Measurements from ENCODE around the gene PRKCE. TPM values are rescaled to one million over a fixed set of nuclear protein-coding genes. Genes with fewer than 3 reads are reported as not detected.

The PRKCE gene
- total and polyA plus RNA-seq, 2 of the 8 experiments (the other 6 are each of a cell fraction or from before 2014, with no cell fraction given), result 0.54 to 2.1 TPM

- H3K23ac ChIP-seq (ENCODE audit: insufficient read length), result no peak overlapping the region
- H3K18ac ChIP-seq (ENCODE audit: extremely low read depth, low read length), result no peak overlapping the region
- no peak overlapping the region for H2BK20ac ChIP-seq (ENCODE audit: low read length)
- no peak overlapping the region for H4K91ac ChIP-seq (replicated peaks; ENCODE audit: insufficient read length, low read length)
- 83% methylated on average over 1 of the region's 1 CpG; no CpG with 5 or more reads in 1 of the 2 experiments for WGBS, 2 experiments (ENCODE audit: extremely low coverage in 1 of 2, insufficient coverage in 1 of 2, insufficient read length in 1 of 2, insufficient replicate concordance in 2 of 2, low coverage in 1 of 2, low lambda C conversion rate in 2 of 2, missing lambda C conversion rate in 1 of 2)
- H2BK12ac ChIP-seq (ENCODE audit: low read depth, low read length), result no peak overlapping the region
- DNase-seq (ENCODE audit: low read depth in 1 of 2, low spot score in 2 of 2), result no peak
- H3K9ac ChIP-seq (replicated peaks in 1 of 4; ENCODE audit: extremely low read depth in 1 of 4, low read depth in 3 of 4, low read length in 3 of 4), result no peak overlapping the region
- no peaks in the 10 kb centered on the region for H4K20me1 ChIP-seq (replicated peaks in 1 of 2; ENCODE audit: control insufficient read depth in 1 of 2, insufficient read depth in 2 of 2, low read length in 2 of 2)
- H3K27ac ChIP-seq (ENCODE audit: low read depth, low read length), result no peak overlapping the region
- H3K4me1 ChIP-seq (replicated peaks in 1 of 4; ENCODE audit: control insufficient read depth in 3 of 4, insufficient read depth in 4 of 4, low read length in 3 of 4), result 0 out of 7 replicates have a peak, but pooled peaks cover 0 to 1% (median 0%) of the 10 kb centered on the region in 4 experiments
- FAIRE-seq, result no peak
- H3K79me1 ChIP-seq (ENCODE audit: low read depth, low read length), result no peaks in the 10 kb centered on the region
- H3K4ac ChIP-seq (replicated peaks; ENCODE audit: insufficient read length, low read depth, low read length), result no peak overlapping the region
- H2AK5ac ChIP-seq (ENCODE audit: low read depth, low read length), result no peak overlapping the region
- H3K56ac ChIP-seq (replicated peaks; ENCODE audit: insufficient read length, low read depth, low read length), result no peak overlapping the region
- no peak overlapping the region for H4K5ac ChIP-seq (ENCODE audit: insufficient read length, low read depth, low read length)
- POLR2A ChIA-PET (ENCODE audit: partially characterized antibody), result no interaction called here
- H4K8ac ChIP-seq (ENCODE audit: extremely low read depth, insufficient read depth, low read length), result no peak overlapping the region
- H3K36me3 ChIP-seq (ENCODE audit: control insufficient read depth in 2 of 4, insufficient read depth in 4 of 4, low read length in 3 of 4), result no peaks in the 10 kb centered on the region
- CTCF ChIA-PET (ENCODE audit: partially characterized antibody), result interaction anchor here (0.7 to 1.6 kb wide), 2 partner anchors 35 to 636 kb away, joined by 3 read pairs; no protein-coding TSS in a partner anchor
- H2BK15ac ChIP-seq (ENCODE audit: low read length), result no peak overlapping the region
- no peaks in the 10 kb centered on the region for H3K79me2 ChIP-seq (ENCODE audit: control insufficient read depth in 1 of 2, insufficient read depth in 2 of 2, low read length in 2 of 2)
- no peak overlapping the region for H3K4me3 ChIP-seq (ENCODE audit: extremely low read depth in 1 of 4, insufficient read depth in 2 of 4, low read depth in 3 of 4, low read length in 4 of 4)
- H3K27me3 ChIP-seq (replicated peaks in 1 of 4; ENCODE audit: control insufficient read depth in 3 of 4, extremely low read depth in 1 of 4, insufficient read depth in 3 of 4, low read length in 3 of 4), result no peaks in the 10 kb centered on the region
- H3K4me2 ChIP-seq (ENCODE audit: insufficient read depth in 1 of 2, low read depth in 2 of 2, low read length in 2 of 2), result no peak overlapping the region
- no peak overlapping the region for H2BK120ac ChIP-seq (replicated peaks; ENCODE audit: low read depth, low read length)
- no peaks in the 10 kb centered on the region for H3K23me2 ChIP-seq (ENCODE audit: low read depth, low read length)
- TF ChIP-seq CTBP2 (IDR thresholded peaks at IDR 0.05; ENCODE audit: borderline replicate concordance, insufficient read depth, insufficient read length, low read length) (no peak), PHF8 (conservative IDR thresholded peaks at IDR 0.05; ENCODE audit: low read depth, low read length) (no peak), BRCA1 (IDR thresholded peaks at IDR 0.05; ENCODE audit: low read depth, low read length) (no peak), CBX5 (IDR thresholded peaks at IDR 0.05; ENCODE audit: low read depth, low read length) (no peak), KDM4A (IDR thresholded peaks at IDR 0.05; ENCODE audit: low read depth, low read length, severe bottlenecking) (no peak), SIN3A (conservative IDR thresholded peaks at IDR 0.05 in 1 of 2, IDR thresholded peaks at IDR 0.05 in 1 of 2; ENCODE audit: low read depth in 1 of 2, low read length in 2 of 2) (no peak), SAP30 (IDR thresholded peaks at IDR 0.05; ENCODE audit: insufficient read depth, insufficient replicate concordance, low read length) (no peak), JUND (IDR thresholded peaks at IDR 0.05; ENCODE audit: low read length) (no peak), KDM1A (IDR thresholded peaks at IDR 0.05; ENCODE audit: borderline replicate concordance, low read length) (no peak), POLR2A (IDR thresholded peaks at IDR 0.05; ENCODE audit: control extremely low read depth in 1 of 2, low read depth in 2 of 2, low read length in 2 of 2) (no peak), SP2 (IDR thresholded peaks at IDR 0.05; ENCODE audit: low read length) (no peak), ZNF274 (IDR thresholded peaks at IDR 0.05; ENCODE audit: borderline replicate concordance, extremely low read depth, low read length) (no peak)
- no peak overlapping the region for H2BK5ac ChIP-seq (ENCODE audit: low read depth, low read length)
- no peaks in the 10 kb centered on the region for H3K9me3 ChIP-seq (ENCODE audit: insufficient read depth in 2 of 2, low read depth in 1 of 2, low read length in 1 of 2)
- H3K14ac ChIP-seq (ENCODE audit: insufficient read length), result no peak overlapping the region
- no peak overlapping the region for H2AFZ ChIP-seq (ENCODE audit: low read length)
These were observed 106.5 kb downstream of the PRKCE start for GRCh38 chr2:45758018-45758417.
